ENCODE results near the gene LRRC34. TPM values are rescaled to one million over a fixed set of nuclear protein-coding genes. Genes with fewer than 3 reads are reported as not detected.

The LRRC34 gene
- total RNA-seq, 1 experiment from 2014 or later, result 9.7 TPM

DNA sequence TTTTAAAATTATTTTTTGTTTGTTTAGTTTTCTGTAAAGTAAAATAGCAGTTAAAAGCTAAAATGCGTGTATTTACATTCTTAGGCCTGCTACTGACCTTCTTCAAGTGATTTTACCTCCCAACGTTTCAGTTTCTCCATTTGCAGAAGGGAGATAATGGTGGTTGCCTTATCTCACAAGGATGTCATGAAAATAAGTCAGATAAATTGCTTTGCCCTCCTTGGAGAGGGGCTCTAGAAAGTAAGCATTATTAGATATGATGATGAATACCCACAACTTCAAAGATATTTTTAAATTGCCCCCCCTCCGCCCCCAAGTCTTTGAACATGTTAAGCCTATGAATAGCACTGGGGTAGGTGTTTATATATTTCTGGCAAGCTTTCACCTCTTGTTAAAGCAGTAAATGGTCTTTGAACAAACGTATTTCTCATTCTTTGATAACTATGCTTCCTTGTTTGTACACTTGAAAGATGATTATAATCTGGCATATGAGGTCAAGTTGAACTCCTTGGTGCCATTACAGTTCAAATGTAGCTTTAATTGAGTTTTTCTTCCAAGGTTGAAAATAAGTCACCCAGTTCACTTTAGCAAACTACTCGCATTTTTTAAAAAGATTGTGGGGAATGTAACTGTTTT lies 54.2 kb downstream of the LRRC34 start:
- intact Hi-C loops (cut with micrococcal nuclease; ENCODE audit: unreplicated experiment), result no loop called here
- no peak for DNase-seq (ENCODE audit: low spot score)
- H3K9me3 ChIP-seq (ENCODE audit: low read depth, low read length, poor library complexity, severe bottlenecking), result no peaks in the 10 kb centered on the region
- ChIA-PET POLR2A (ENCODE audit: low non-redundant PET) (no interaction called here), CTCF (interaction anchor here (0.5 kb wide), 1 partner anchor 74 kb away, joined by 6 read pairs; no protein-coding TSS in a partner anchor)
- H3K4me1 ChIP-seq (ENCODE audit: insufficient read depth, low read length, poor library complexity, severe bottlenecking), result no peaks in the 10 kb centered on the region
- no TSS peak for BruUV-seq (replicated peaks)
- peaks cover 9% of the 10 kb centered on the region for H3K27me3 ChIP-seq (replicated peaks; ENCODE audit: insufficient read depth, low read depth, low read length, poor library complexity)
- no peak overlapping the region for H3K27ac ChIP-seq (ENCODE audit: low read depth, low read length, poor library complexity, severe bottlenecking)
- TF ChIP-seq, protein P1, sequence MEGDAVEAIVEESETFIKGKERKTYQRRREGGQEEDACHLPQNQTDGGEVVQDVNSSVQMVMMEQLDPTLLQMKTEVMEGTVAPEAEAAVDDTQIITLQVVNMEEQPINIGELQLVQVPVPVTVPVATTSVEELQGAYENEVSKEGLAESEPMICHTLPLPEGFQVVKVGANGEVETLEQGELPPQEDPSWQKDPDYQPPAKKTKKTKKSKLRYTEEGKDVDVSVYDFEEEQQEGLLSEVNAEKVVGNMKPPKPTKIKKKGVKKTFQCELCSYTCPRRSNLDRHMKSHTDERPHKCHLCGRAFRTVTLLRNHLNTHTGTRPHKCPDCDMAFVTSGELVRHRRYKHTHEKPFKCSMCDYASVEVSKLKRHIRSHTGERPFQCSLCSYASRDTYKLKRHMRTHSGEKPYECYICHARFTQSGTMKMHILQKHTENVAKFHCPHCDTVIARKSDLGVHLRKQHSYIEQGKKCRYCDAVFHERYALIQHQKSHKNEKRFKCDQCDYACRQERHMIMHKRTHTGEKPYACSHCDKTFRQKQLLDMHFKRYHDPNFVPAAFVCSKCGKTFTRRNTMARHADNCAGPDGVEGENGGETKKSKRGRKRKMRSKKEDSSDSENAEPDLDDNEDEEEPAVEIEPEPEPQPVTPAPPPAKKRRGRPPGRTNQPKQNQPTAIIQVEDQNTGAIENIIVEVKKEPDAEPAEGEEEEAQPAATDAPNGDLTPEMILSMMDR (conservative IDR thresholded peaks at IDR 0.05; ENCODE audit: low read depth, low read length), result no peak
- no peak for TF ChIP-seq EZH2 (IDR thresholded peaks at IDR 0.05; ENCODE audit: borderline replicate concordance, low read depth, low read length, poor library complexity, severe bottlenecking)
- no peak overlapping the region for H3K4me3 ChIP-seq (ENCODE audit: low read depth, low read length, poor library complexity, severe bottlenecking)
- H3K36me3 ChIP-seq (ENCODE audit: insufficient read depth, low read length, poor library complexity, severe bottlenecking), result no peaks in the 10 kb centered on the region

DNA sequence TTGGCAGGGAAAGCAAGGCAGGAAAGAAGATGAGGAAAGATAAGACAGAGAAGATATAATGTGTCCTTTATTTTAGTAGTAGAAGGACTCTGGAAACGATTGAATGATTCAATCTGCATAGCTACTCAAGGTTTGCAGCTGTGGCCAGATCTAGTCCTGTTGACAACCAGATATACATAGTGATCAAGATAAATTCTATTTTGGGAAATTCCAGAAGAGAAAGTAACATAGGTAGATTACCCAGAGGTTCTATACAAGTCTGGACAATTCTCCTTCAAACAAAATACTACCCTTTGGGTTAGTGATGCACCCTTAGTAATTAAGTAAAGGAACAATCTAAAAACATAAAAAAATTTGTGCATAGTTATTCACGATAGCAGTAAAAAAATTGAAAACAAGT lies 57.2 kb downstream of the LRRC34 start:
- Histone ChIP-seq H3K4me3 (ENCODE audit: low read depth, low read length, poor library complexity, severe bottlenecking) (no peak overlapping the region), H3K9me3 (ENCODE audit: low read depth, low read length, poor library complexity, severe bottlenecking) (no peaks in the 10 kb centered on the region), H3K36me3 (ENCODE audit: insufficient read depth, low read length, poor library complexity, severe bottlenecking) (no peaks in the 10 kb centered on the region), H3K27ac (ENCODE audit: low read depth, low read length, poor library complexity, severe bottlenecking) (no peak overlapping the region), H3K4me1 (ENCODE audit: insufficient read depth, low read length, poor library complexity, severe bottlenecking) (no peaks in the 10 kb centered on the region), H3K27me3 (replicated peaks; ENCODE audit: insufficient read depth, low read depth, low read length, poor library complexity) (peaks cover 35% of the 10 kb centered on the region)
- intact Hi-C loops (cut with micrococcal nuclease; ENCODE audit: unreplicated experiment), result no loop called here
- no TSS peak for BruUV-seq (replicated peaks)
- ChIA-PET POLR2A (ENCODE audit: low non-redundant PET) (no interaction called here), CTCF (no interaction called here)
- no peak for TF ChIP-seq EZH2 (IDR thresholded peaks at IDR 0.05; ENCODE audit: borderline replicate concordance, low read depth, low read length, poor library complexity, severe bottlenecking)
- TF ChIP-seq, protein P1 (conservative IDR thresholded peaks at IDR 0.05; ENCODE audit: low read depth, low read length), result no peak
- DNase-seq (ENCODE audit: low spot score), result no peak

DNA sequence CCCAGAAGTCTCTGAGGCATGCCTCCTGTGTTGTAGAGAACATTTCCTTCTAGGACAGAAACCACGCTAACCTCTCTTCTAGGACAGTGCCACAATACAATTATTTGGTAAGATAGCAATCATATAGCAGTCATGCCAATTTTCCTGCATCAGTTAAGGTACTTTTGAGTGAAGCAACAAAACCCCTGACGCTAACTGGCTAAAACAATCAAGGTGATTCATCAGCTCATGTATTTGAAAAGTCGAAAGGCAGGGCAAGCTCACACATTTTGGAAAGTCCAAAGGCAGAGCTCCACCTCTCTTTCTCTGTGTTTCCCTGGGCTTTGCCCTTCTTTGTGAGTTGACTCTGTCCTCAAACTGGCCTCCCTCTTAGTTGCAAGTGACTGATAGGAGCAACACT lies 58.0 kb downstream of the LRRC34 start:
- Histone ChIP-seq H3K36me3 (ENCODE audit: insufficient read depth, low read length, poor library complexity, severe bottlenecking) (no peaks in the 10 kb centered on the region), H3K4me1 (ENCODE audit: insufficient read depth, low read length, poor library complexity, severe bottlenecking) (no peaks in the 10 kb centered on the region), H3K4me3 (ENCODE audit: low read depth, low read length, poor library complexity, severe bottlenecking) (no peak overlapping the region), H3K27me3 (replicated peaks; ENCODE audit: insufficient read depth, low read depth, low read length, poor library complexity) (peaks cover 36% of the 10 kb centered on the region), H3K27ac (ENCODE audit: low read depth, low read length, poor library complexity, severe bottlenecking) (no peak overlapping the region), H3K9me3 (ENCODE audit: low read depth, low read length, poor library complexity, severe bottlenecking) (no peaks in the 10 kb centered on the region)
- ChIA-PET POLR2A (ENCODE audit: low non-redundant PET) (no interaction called here), CTCF (no interaction called here)
- BruUV-seq (replicated peaks), result no TSS peak
- intact Hi-C loops (cut with micrococcal nuclease; ENCODE audit: unreplicated experiment), result no loop called here
- no peak for DNase-seq (ENCODE audit: low spot score)
- no peak for TF ChIP-seq EZH2 (IDR thresholded peaks at IDR 0.05; ENCODE audit: borderline replicate concordance, low read depth, low read length, poor library complexity, severe bottlenecking)
- TF ChIP-seq, protein P1 (conservative IDR thresholded peaks at IDR 0.05; ENCODE audit: low read depth, low read length), result no peak

Data from A673 (cell line).